Measurements from ENCODE around the gene KLHL40. TPM values are rescaled to one million over a fixed set of nuclear protein-coding genes. Genes with fewer than 3 reads are reported as not detected.

Gene KLHL40
- total and polyA plus RNA-seq, 9 donors: not detected

DNA sequence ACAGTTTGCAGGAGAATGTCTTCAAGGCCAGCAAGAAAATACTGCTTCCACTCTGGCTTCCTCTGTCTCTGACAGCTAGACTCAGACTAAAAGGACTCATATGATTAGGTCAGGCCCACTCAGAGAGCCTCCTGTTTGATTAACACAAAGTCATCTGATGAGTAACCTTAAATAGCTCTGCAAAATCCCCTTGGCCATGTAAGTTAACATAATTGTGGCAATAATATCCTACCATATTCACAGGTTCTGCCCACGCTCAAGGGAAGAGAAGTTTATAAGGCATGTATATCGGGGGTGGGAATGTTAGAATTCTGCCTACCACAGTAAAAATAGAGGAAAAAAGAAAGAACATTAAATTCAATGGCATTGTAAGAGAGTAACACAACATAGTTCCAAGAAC is 37.9 kb downstream of the KLHL40 start:
- Histone ChIP-seq H3K9me3 (no peaks in the 10 kb centered on the region), H3K4me3 (no peak overlapping the region), H3K36me3 (no peaks in the 10 kb centered on the region), H3K27me3 (no peaks in the 10 kb centered on the region), H3K4me1 (ENCODE audit: insufficient read depth) (peaks cover 2% of the 10 kb centered on the region), H3K27ac (no peak overlapping the region)
- TF ChIP-seq, protein P1, sequence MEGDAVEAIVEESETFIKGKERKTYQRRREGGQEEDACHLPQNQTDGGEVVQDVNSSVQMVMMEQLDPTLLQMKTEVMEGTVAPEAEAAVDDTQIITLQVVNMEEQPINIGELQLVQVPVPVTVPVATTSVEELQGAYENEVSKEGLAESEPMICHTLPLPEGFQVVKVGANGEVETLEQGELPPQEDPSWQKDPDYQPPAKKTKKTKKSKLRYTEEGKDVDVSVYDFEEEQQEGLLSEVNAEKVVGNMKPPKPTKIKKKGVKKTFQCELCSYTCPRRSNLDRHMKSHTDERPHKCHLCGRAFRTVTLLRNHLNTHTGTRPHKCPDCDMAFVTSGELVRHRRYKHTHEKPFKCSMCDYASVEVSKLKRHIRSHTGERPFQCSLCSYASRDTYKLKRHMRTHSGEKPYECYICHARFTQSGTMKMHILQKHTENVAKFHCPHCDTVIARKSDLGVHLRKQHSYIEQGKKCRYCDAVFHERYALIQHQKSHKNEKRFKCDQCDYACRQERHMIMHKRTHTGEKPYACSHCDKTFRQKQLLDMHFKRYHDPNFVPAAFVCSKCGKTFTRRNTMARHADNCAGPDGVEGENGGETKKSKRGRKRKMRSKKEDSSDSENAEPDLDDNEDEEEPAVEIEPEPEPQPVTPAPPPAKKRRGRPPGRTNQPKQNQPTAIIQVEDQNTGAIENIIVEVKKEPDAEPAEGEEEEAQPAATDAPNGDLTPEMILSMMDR (IDR thresholded peaks at IDR 0.05): no peak
- TF ChIP-seq EP300 (IDR thresholded peaks at IDR 0.05) (no peak), POLR2A (IDR thresholded peaks at IDR 0.05) (no peak)
- intact Hi-C loops (cut with DNase I): no loop called here
- 91 to 92% (median 91%) methylated on average over 2 of the region's 2 CpGs for WGBS, 3 donors
- DNase-seq: no peak

GRCh38 chr3:42725454-42725853 is 40.1 kb downstream of the KLHL40 start:
- no peak overlapping the region for H3K27ac ChIP-seq
- WGBS, 3 donors: 73 to 79% (median 75%) methylated on average over 2 of the region's 2 CpGs
- peaks cover 4% of the 10 kb centered on the region for H3K4me1 ChIP-seq (ENCODE audit: insufficient read depth)
- H3K9me3 ChIP-seq: no peaks in the 10 kb centered on the region
- no peak for TF ChIP-seq POLR2A (IDR thresholded peaks at IDR 0.05)
- TF ChIP-seq EP300 (IDR thresholded peaks at IDR 0.05): no peak
- TF ChIP-seq, protein P1 (IDR thresholded peaks at IDR 0.05): no peak
- intact Hi-C loops (cut with DNase I): no loop called here
- no peaks in the 10 kb centered on the region for H3K27me3 ChIP-seq
- peak in 1 of 5 donors; percentile 1 for DNase-seq
- H3K36me3 ChIP-seq: no peaks in the 10 kb centered on the region
- H3K4me3 ChIP-seq: no peak overlapping the region

DNA sequence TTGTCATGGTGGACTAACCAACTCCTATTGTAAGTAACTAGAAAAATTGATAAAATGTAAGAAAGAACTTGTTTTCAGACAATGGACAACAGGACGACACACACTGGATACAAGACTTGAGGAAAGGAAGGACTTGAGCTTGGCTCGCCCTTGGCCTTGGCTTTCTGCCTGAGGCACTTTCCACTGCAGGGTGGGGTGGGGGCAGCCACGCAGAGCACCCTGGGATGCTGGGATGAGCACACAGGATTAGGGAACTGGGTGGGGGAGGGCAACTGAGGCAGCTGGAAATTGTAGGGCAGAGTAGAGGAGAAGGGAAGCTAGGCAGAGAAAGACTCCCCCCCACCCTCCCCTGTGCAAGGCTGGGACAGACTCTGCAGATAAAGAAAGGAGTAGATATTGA is 42.7 kb downstream of the KLHL40 start:
- WGBS, 3 donors: 18 to 34% (median 22%) methylated on average over 3 of the region's 3 CpGs
- Histone ChIP-seq H3K27ac (no peak overlapping the region), H3K4me1 (ENCODE audit: insufficient read depth) (peaks cover 4% of the 10 kb centered on the region), H3K27me3 (no peaks in the 10 kb centered on the region), H3K36me3 (no peaks in the 10 kb centered on the region), H3K4me3 (no peak overlapping the region), H3K9me3 (no peaks in the 10 kb centered on the region)
- peak in 3 of 5 donors; percentile 31 to 55 (median 45) for DNase-seq
- TF ChIP-seq EP300 (IDR thresholded peaks at IDR 0.05) (no peak), POLR2A (IDR thresholded peaks at IDR 0.05) (no peak)
- TF ChIP-seq, protein P1 (IDR thresholded peaks at IDR 0.05): no peak
- intact Hi-C loops (cut with DNase I): no loop called here

DNA sequence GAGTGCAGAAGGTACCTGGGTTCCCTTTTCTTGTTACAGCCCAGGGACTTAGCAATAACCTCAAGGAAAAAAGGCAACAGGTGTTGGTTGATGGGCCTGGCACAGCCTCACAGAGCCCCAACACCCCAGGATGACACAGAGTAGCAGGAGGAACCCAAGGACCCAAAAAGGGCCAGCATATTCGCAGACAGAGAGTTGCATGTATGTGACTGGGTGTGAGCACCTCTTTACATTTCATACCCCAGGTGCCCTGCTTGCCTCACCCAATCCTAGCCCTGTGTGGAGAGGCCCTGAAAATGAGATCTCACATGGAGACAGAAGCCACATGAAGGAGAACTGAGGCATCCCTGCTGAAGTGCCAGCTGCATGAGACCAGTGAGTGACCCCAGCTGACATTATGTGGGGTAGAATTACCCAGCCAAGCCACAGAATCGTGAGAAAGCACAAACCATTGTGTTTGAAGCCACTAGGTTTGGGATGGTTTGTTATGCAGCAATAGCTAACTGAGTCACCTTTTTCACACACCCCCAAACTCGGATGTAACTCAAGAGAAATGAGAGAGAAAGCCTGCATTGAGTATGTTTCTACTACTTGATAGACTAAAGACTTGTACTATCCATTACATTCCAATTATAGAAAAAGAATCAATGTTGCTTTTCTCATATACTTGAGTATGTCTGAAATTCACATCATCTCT is 43.5 kb downstream of the KLHL40 start:
- TF ChIP-seq POLR2A (IDR thresholded peaks at IDR 0.05): no peak
- TF ChIP-seq EP300 (IDR thresholded peaks at IDR 0.05): no peak
- Histone ChIP-seq H3K27ac (no peak overlapping the region), H3K4me1 (ENCODE audit: insufficient read depth) (peaks cover 4% of the 10 kb centered on the region), H3K4me3 (no peak overlapping the region), H3K27me3 (no peaks in the 10 kb centered on the region), H3K36me3 (no peaks in the 10 kb centered on the region), H3K9me3 (no peaks in the 10 kb centered on the region)
- WGBS, 3 donors: 90 to 93% (median 92%) methylated on average over 3 of the region's 3 CpGs
- DNase-seq: peak in 1 of 5 donors; percentile 3
- intact Hi-C loops (cut with DNase I): no loop called here

DNA sequence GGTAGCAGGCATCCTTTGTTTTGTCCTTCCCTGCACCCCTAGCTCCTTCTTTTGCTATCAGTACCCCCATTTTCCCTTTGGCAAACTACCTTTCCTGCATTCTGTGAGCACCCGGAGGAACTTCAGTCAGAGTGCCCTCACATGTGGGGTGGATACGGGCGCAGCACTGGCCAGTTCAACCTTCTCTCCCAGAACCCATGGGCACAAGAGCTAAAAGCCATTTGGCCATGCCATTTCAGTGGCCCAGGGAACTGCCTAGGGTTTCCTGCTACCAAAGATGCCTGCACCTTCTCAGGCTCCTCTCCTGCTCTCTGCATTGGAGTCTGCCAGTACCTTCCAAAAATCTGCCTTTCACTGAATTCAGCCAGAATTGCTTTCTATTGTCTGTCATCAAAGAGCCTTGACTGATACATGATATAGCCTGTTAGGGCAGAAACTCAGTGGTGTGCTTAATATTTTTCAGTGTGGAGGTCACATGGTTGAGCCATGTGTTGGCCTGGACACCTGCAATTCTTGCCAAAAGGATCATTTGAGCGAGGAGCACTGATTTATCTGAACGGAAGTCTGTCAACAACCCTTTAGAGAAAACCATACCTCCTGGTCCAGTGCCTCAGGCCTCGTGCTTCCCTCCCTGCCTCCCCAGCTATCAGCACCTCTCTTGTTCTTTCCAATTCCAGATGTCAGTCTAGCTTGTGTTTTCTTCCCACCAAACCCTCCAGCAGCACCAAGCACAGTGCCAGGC is 44.2 kb downstream of the KLHL40 start:
- Histone ChIP-seq H3K27me3 (no peaks in the 10 kb centered on the region), H3K36me3 (no peaks in the 10 kb centered on the region), H3K9me3 (no peaks in the 10 kb centered on the region), H3K4me1 (ENCODE audit: insufficient read depth) (peaks cover 4% of the 10 kb centered on the region), H3K4me3 (no peak overlapping the region), H3K27ac (no peak overlapping the region)
- TF ChIP-seq POLR2A (IDR thresholded peaks at IDR 0.05): no peak
- TF ChIP-seq, protein P1 (IDR thresholded peaks at IDR 0.05): no peak
- DNase-seq: peak in 1 of 5 donors; percentile 11
- intact Hi-C loops (cut with DNase I): no loop called here
- 56 to 62% (median 61%) methylated on average over 6 of the region's 6 CpGs for whole genome bisulfite sequencing, 3 donors
